Measurements from ENCODE around the gene CHKB. TPM values are rescaled to one million over a fixed set of nuclear protein-coding genes. Genes with fewer than 3 reads are reported as not detected.

Gene CHKB
- total RNA-seq, 1 donor from 2014 or later = 25.4 TPM

DNA sequence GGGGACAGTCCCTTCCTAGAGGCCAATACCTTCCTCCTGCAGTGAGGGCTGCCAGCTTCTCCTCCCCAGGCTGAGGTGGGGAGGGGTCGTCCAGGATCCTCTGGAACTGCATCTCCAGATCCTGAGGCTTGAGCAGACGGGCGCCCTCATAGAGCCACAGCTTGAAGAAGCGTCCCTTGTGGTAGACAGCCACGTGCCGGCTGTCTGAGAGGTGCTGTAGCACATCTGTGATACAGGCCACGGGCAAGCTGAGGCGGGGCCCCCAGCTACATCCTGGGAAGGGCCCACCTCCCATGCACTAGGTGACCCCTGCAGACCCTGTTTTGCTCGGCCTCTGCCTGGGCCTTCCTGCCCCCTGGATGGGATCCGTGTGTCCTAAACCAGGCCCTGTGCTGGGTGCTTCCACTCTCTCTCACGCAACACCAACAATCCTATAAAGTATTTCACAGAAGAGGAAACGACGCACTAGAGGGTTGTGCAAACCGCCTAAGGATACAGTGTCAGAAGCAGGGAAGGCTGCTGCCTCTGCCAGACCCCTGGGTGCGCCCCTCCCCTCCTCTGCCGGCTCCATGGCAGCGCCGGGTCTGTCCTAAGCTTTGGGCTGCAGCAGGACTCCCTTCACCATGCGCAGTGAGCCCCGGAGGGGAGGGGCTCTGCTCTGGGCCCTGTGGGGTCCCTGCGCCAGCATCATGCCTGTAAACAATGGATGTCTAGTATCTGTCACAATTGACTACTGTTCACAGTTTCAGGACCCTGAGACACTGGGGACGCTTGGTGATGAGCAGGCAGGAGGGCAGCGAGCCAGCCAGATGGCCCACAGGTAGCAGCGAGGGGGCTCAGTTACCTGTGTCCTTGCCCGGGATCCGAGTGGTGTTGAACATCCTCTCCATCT is 8.9 kb downstream of the CHKB start:
- no peak for DNase-seq (ENCODE audit: low read depth in 2 of 2)

DNA sequence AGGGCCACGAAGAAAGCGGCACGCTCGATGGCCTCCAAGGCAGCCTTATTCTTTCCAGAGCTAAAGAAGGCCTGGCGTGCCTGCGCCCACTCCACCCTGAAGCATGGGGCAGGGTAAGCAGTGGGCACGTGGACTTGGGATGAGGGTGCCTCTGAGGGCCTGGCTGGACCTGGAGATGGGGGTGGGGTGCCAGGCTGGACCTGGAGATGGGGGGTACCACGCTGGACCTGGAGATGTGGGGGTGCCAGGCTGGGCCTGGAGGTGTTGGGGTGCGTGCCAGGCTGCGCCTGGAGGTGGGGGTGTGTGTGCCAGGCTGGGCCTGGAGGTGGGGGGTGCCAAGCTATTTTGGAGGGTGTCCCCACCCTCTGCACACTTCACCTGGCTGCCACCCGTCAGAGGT is 9.7 kb downstream of the CHKB start:
- DNase-seq (ENCODE audit: low read depth in 2 of 2) = no peak

- no peak for DNase-seq (ENCODE audit: low read depth in 2 of 2)
These were observed 11.1 kb downstream of the CHKB start for GRCh38 chr22:50571264-50572175.

- no peak for DNase-seq (ENCODE audit: low read depth in 2 of 2)
These were observed 11.8 kb downstream of the CHKB start for GRCh38 chr22:50570861-50571260.

- DNase-seq (ENCODE audit: low read depth in 2 of 2) = no peak
These were observed 12.6 kb downstream of the CHKB start for GRCh38 chr22:50569896-50570535.

GRCh38 chr22:50569041-50569459 is 13.6 kb downstream of the CHKB start:
- DNase-seq (ENCODE audit: low read depth in 2 of 2) = no peak

- no peak for DNase-seq (ENCODE audit: low read depth in 2 of 2)
These were observed 14.0 kb downstream of the CHKB start for GRCh38 chr22:50568626-50569025.

GRCh38 chr22:50567721-50568252 is 14.9 kb downstream of the CHKB start:
- no peak for DNase-seq (ENCODE audit: low read depth in 2 of 2)

DNA sequence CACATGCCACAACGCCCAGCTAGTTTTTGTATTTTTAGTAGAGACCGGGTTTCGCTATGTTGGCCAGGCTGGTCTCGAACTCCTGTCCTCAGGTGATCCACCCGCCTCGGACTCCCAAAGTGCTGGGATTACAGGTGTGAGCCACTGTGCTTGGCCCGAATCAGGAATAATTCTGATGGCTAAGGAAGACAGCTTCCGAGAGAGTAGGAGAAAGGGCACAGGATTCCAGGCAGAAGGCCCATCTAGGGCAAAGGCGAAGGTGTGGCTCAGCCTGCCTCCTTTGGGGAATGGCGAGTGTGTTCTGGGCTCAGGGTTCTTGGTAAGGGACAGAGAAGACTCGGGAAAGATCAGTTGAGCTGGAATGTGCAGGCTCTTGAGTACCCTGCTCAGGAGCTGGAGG is 18.4 kb downstream of the CHKB start:
- DNase-seq (ENCODE audit: low read depth in 2 of 2) = no peak

DNA sequence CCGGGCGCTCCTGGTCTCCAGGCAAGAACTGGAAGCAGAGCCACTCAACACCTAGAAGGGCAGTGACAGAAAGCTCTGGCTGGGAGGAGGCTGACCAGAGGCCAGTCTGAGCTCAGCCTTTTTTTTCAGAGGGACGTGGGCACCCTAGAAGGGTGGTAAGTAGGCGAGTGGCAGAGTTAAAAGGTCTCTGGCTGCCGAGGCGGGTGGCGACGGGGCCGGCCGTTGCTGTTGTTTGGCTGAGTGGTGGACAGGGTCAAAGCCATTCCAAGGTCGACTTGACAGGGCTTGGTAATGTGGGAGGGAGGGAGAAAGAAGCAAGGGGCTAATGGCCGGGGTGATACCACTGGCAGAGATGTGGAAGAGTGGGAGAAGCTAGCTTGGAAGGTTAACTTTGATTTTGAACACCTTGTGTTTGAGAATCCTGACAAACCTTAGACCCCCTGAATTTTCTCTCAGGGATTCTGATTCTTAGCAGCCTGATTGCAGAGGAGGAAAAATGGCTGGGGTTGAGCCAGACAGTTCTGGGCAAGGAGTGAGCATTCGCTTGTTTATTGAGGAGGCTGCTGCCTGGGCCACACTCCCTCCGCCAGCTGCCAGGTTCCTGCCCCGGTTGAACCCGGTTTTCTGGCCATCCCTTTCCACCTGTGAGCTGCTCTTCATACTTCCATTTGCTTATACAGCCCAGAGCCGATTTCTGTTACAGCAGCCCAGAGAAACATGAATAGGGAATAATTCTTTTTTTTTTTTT is 19.1 kb downstream of the CHKB start:
- no peak for DNase-seq (ENCODE audit: low read depth in 2 of 2)

DNA sequence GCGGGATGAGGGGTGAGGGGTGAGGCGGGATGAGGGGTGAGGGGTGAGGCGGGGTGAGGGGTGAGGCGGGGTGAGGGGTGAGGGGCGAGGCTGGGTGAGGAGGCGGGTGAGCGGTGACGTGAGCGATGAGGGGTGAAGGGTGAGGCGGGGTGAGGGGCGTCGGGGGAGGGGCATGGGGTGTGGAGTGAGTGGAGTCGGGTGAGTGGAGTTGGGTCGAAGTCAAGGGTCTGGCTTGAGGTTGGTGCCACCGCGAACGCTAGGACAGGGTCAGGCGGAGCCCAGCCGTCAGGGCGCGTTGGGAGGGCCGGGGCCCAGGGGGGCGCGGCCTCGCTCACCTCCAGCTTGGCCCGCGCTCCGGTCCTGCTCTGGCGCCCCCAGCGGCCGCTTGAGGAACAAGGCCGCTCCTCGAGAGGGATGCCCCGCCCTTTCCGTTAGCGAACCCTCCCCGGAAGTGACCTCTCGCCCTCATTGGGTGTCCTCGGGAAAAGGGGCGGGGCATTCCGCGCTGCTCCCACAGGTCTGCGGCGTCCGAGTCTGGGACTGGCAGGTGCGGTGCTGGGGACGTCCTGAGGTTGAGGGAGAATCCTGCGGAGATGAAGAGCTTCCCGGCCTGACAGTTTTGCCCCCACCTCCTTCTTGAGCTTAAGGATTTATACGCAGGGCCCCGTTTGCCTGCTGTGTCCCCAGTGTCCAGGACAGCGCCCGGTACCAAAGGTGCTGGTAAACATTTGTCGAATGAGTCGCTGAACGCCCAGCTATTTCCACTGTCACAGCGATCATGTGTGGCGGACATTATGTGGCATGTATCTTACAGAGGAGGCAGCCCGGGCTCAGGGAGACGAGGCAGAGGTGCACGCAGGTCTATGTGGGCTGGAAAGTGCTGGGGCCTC is 19.9 kb downstream of the CHKB start, which contains the start of gene SYCE3:
SYCE3 (minus strand) TSS at position 397 of the 890 bp plus-strand sequence. CDS start 6,514 bp downstream, outside the sequence.
- peak; percentile 74 to 84 for DNase-seq (ENCODE audit: low read depth in 2 of 2)

DNA sequence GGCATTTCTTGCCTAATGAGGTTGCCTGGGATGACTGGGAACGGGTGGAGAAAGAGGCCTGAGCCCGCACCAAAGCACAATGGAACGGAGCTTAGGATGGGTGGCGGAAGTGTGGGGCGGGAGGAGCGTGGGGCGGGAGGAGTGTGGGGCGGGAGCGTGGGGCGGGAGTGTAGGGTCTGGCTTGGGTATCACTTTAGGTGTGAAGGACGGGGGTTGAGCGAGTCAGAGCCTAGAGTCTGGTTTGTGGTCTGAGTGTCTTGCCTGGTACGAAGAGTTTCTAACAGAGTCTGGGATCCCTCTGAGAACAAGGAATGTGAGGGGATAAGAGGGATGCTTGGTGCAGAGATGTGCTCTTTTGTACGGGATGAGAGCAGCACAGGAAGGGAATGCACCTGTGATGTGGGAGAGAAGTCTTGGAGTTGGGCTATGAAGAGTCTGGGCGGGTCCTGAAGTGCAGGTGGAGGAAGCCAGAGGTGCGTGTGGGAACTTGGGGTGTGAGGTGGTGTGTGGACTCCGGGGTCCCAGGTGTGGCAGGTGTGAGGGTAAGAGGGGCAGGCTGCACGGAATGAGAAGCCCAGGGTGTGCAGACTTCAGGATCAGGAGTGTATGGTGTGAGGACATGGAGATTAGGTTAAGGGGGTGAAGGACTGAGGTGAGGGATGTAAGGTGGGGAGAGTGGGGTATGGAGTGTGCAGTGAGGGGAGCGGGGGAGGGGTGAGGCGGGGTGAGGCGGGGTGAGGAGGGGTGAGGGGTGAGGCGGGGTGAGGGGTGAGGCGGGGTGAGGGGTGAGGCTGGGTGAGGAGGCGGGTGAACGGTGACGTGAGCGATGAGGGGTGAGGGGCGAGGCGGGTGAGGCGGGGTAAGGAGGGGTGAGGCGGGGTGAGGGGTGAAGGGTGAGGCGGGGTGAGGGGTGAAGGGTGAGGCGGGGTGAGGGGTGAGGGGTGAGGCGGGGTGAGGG is 21.0 kb downstream of the CHKB start:
- no peak for DNase-seq (ENCODE audit: low read depth in 2 of 2)

DNA sequence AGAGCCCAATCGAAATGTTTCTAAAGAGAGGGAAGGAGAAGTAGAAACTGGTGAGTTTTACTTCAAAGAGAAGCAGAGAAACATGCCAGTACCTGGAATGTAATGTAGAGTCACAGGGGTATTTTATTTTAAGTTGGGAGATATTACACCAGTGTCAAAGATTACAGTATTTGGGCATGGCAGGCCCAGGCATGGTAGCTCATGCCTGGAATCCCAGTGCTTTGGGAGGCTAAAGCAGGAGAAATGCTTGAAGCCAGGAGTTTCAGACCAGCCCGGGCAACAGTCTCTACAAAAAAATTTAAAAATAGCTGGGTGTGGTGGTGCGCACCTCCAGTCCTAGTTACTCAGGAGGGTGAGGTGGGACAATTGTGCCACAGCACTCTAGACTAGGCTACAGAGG is 22.6 kb downstream of the CHKB start:
- DNase-seq (ENCODE audit: low read depth in 2 of 2) = no peak

- DNase-seq (ENCODE audit: low read depth in 2 of 2) = no peak
These were observed 25.9 kb downstream of the CHKB start for GRCh38 chr22:50556703-50557102.

GRCh38 chr22:50553310-50553709 is 29.3 kb downstream of the CHKB start:
- no peak for DNase-seq (ENCODE audit: low read depth in 2 of 2)

DNA sequence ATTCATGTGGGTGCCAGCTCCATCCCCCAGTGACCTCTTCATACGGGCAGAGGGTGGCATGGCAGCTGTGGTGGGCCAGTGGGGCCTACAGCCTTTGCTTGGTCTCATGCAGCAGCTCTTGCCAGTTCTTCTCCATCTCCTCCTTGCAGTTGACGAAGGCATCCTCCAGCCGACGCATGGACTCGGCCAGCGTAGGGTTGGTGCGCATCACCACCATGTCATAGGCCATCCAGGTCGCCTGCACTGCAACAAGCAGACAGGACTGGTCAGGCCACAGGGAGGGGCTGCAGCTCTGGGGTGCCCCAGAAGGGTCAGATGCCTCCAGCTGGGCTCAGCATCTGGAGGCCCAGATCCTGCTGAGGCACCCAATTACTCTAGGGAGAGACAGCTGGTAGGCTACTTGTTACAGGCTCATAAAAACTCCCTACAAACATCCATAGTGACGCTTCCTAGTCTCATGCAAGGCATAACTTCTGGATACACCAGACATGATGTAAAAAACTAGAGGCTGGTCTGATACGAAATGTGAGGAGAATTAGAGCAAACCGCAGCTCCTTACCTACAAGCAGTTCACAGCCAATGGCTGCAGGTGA is 31.4 kb downstream of the CHKB start:
- DNase-seq (ENCODE audit: low read depth in 2 of 2) = no peak

DNA sequence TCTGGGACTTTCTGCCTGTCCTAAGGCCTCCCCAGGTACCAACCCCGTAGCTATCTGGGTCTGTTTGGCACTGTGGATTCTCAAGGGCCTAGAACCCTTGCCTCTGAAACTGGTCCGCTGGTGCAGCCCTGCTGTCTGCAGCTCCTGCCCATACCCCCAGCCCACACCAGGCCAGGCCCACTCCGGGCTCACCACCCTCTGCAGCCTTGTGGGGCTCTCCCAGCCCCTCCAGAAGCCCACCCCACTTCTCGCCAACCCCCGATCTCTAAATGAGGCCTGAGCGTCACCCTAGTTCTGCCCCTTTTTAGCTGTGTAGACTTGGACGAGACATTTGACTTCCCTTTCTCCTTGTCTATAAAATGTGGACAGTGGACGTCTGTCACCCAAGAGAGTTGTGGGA is 32.3 kb downstream of the CHKB start:
- no peak for DNase-seq (ENCODE audit: low read depth in 2 of 2)
